HepG2 (cell line): ENCODE results near the gene STOML1. TPM values are rescaled to one million over a fixed set of nuclear protein-coding genes. Genes with fewer than 3 reads are reported as not detected.

Experiments
- ATAC-seq: fragments of 200-7000 bp; cut with Tn5 transposase; 3 replicates; pipeline ENCODE4 v1.9.1; 2020; ENCODE audit warnings: mild to moderate bottlenecking, moderate library complexity
- BruUV-seq: library from RNA; stranded (reverse); fragments of 400-500 nt; replicated peaks from 2 replicates; lab custom pipeline; 2021; lab: Mats Ljungman, UMichigan
- CTCF ChIA-PET: fragments of 300-600 bp; formaldehyde crosslinking; extraction: SDS; loops from one replicate; lab custom pipeline; 2021; ENCODE audit warnings: low total read pairs, inconsistent platforms, low intra/inter-chr PET ratio; lab: Yijun Ruan, JAX
- POLR2A ChIA-PET: fragments of 350-600 bp; sonication (Branson Sonifier 250); formaldehyde crosslinking; loops from one replicate; lab custom pipeline; 2020; ENCODE audit warnings: antibody characterized with exemption, inconsistent platforms; lab: Yijun Ruan, JAX
- DNase-seq: peaks from one replicate; pipeline ENCODE4 v3.0.0-alpha.2; 2015; ENCODE audit warnings: low spot score
- FAIRE-seq: peaks from 3 replicates; lab custom pipeline; 2011; peaks lifted over from hg19 to GRCh38; lab: Jason Lieb, UNC
- H2AFZ ChIP-seq: one replicate; pipeline ENCODE4 v1.6.1; 2011; ENCODE audit warnings: low read length, inconsistent platforms
- H3K27ac ChIP-seq: fragments of 300-600 bp; 3 replicates; pipeline ENCODE4 v1.8.0; 2011; ENCODE audit warnings: mixed run types, mild to moderate bottlenecking, mixed read lengths, low read length, inconsistent platforms; ENCODE audit not compliant: insufficient read depth; ENCODE audit errors: extremely low read length
- H3K27me3 ChIP-seq, 2 experiments: fragments of 200-600 bp in 1 of 2; 2 replicates in 1 of 2; 3 replicates in 1 of 2; pipeline versions ENCODE4 v1.6.0 to v1.8.0; 2011; ENCODE audit warnings: low read length in 2 of 2, mild to moderate bottlenecking in 2 of 2, moderate library complexity in 2 of 2, inconsistent platforms in 1 of 2; ENCODE audit not compliant: insufficient read depth in 2 of 2, control insufficient read depth in 1 of 2
- H3K36me3 ChIP-seq, 2 experiments: fragments of 200-600 bp in 1 of 2; replicated peaks in 1 of 2; 2 replicates in 1 of 2; 3 replicates in 1 of 2; pipeline versions ENCODE4 v1.5.1 to v1.8.0; 2011; ENCODE audit warnings: low read length in 2 of 2, inconsistent platforms in 1 of 2; ENCODE audit not compliant: insufficient read depth in 2 of 2, control insufficient read depth in 1 of 2
- H3K4me1 ChIP-seq: 2 replicates; pipeline ENCODE4 v1.5.1; 2012; ENCODE audit warnings: low read length, inconsistent platforms; ENCODE audit not compliant: insufficient read depth
- H3K4me2 ChIP-seq: 2 replicates; pipeline ENCODE4 v1.6.0; 2011; ENCODE audit warnings: low read depth, low read length, inconsistent platforms
- H3K4me3 ChIP-seq, 3 experiments: fragments of 200-600 bp in 1 of 3; sonication (generic), shearing (Covaris generic) in 1 of 3; replicated peaks in 1 of 3; 2 replicates each; pipeline ENCODE4 v1.5.1; 2011 to 2016; ENCODE audit warnings: low read length in 3 of 3, inconsistent platforms in 2 of 3, low read depth in 2 of 3, mild to moderate bottlenecking in 2 of 3, control low read depth in 1 of 3, mixed read lengths in 1 of 3; ENCODE audit not compliant: insufficient read depth in 1 of 3
- H3K79me2 ChIP-seq: one replicate; pipeline ENCODE4 v1.6.1; 2011; ENCODE audit warnings: low read length, inconsistent platforms; ENCODE audit not compliant: insufficient read depth
- H3K9ac ChIP-seq: 2 replicates; pipeline ENCODE4 v1.6.0; 2011; ENCODE audit warnings: mild to moderate bottlenecking, low read depth, low read length, inconsistent platforms; ENCODE audit not compliant: insufficient read depth
- H3K9me3 ChIP-seq: 2 replicates; pipeline ENCODE4 v1.5.1; 2012; ENCODE audit warnings: mild to moderate bottlenecking, low read length
- H4K20me1 ChIP-seq: 2 replicates; pipeline ENCODE4 v1.6.0; 2011; ENCODE audit warnings: inconsistent platforms, mild to moderate bottlenecking, low read length, moderate library complexity; ENCODE audit not compliant: insufficient read depth
- CEBPB ChIP-seq: IDR thresholded peaks from 2 replicates; pipeline ENCODE4 v1.6.1; 2011; ENCODE audit warnings: low read depth, low read length, improper control_type of control experiment, borderline replicate concordance
- NFYC ChIP-seq: IDR thresholded peaks from 2 replicates; pipeline ENCODE4 v1.6.1; 2016; ENCODE audit warnings: missing genetic modification reagents, missing compliant biosample characterization
- RBM22 ChIP-seq: fragments of 200-400 bp; formaldehyde crosslinking; optimal IDR thresholded peaks from 2 replicates; pipeline ENCODE3; 2017; ENCODE audit warnings: mild to moderate bottlenecking, low read length, moderate library complexity
- SNRNP70 ChIP-seq: fragments of 200-400 bp; formaldehyde crosslinking; IDR thresholded peaks from 2 replicates; pipeline ENCODE4 v1.6.1; 2017; ENCODE audit warnings: mild to moderate bottlenecking, low read depth, low read length, moderate library complexity
- SUZ12 ChIP-seq: fragments of 150-350 bp; IDR thresholded peaks from 2 replicates; pipeline ENCODE4 v1.6.1; 2014; ENCODE audit warnings: low read depth, low read length
- ZFP36 ChIP-seq: fragments of 150-350 bp; IDR thresholded peaks from 2 replicates; pipeline ENCODE4 v1.6.1; 2018; ENCODE audit warnings: borderline replicate concordance, low read length, low read depth; ENCODE audit not compliant: partially characterized antibody
- ZNF44 ChIP-seq: sonication (generic); formaldehyde crosslinking; IDR thresholded peaks from 2 replicates; pipeline ENCODE4 v1.5.1; 2020; ENCODE audit warnings: mild to moderate bottlenecking, missing genetic modification reagents
- ZNF773 ChIP-seq: sonication (generic); formaldehyde crosslinking; IDR thresholded peaks from 2 replicates; pipeline ENCODE4 v1.4.0; 2020; ENCODE audit warnings: missing genetic modification reagents, borderline replicate concordance
- WGBS: methylation state at CpG from one replicate; pipeline ENCODE4 v1.1.6; 2017; ENCODE audit warnings: low lambda C conversion rate; 5-methylcytosine and 5-hydroxymethylcytosine counted together
- in situ Hi-C: cut with HindIII; loops from 2 replicates; pipeline ENCODE4 v1.10.0; 2017; ENCODE audit warnings: low pct_unique_long_range_greater_than_20kb; ENCODE audit not compliant: extremely low pct_ligation_motif_present
- intact Hi-C: fragments of 100-400 bp; cut with micrococcal nuclease; formaldehyde crosslinking; loops from one replicate; pipeline ENCODE4 v1.10.0; 2022; ENCODE audit not compliant: unreplicated experiment
- polyA plus RNA-seq, 8 experiments: library from polyadenylated mRNA; depleted of rRNA in 3 of 8; stranded (reverse) in 7 of 8; unstranded in 1 of 8; fragments of >200 nt; fragmentation: Illumina TruSeq in 4 of 8; extraction: Trizol in 4 of 8; gene quantifications; 2 replicates each; pipeline versions ENCODE4 v1.2.1 to v1.2.3, GENCODE V29; 2011 to 2016; ENCODE audit warnings: low read depth in 4 of 8, missing spikeins in 1 of 8, mixed read lengths in 1 of 8; ENCODE audit not compliant: insufficient read depth in 1 of 8
- total RNA-seq, 5 experiments: library from RNA; depleted of rRNA; stranded (reverse); fragments of >200 nt; fragmentation: Illumina TruSeq; extraction: Trizol; gene quantifications; 2 replicates each; pipeline ENCODE4 v1.2.3, GENCODE V29; 2016; ENCODE audit warnings: low read depth in 1 of 5
- TF ChIP-seq, protein P1 (sequence below): sonication (generic); formaldehyde crosslinking; IDR thresholded peaks from 2 replicates; pipeline ENCODE4 v1.4.0; 2020; ENCODE audit warnings: missing genetic modification reagents
- TF ChIP-seq, protein P2 (sequence below): sonication (generic); formaldehyde crosslinking; IDR thresholded peaks from 2 replicates; pipeline ENCODE4 v1.5.1; 2020; ENCODE audit warnings: mild to moderate bottlenecking, missing genetic modification reagents, moderate library complexity
- TF ChIP-seq, protein P3 (sequence below): sonication (generic); formaldehyde crosslinking; conservative IDR thresholded peaks from 2 replicates; pipeline ENCODE4 v1.8.0; 2022; ENCODE audit warnings: mild to moderate bottlenecking, moderate library complexity, missing genetic modification reagents

STOML1 gene
- total and polyA plus RNA-seq, 2 of the 13 experiments (the other 11 are each of a cell fraction or from before 2014, with no cell fraction given), result 3.5 to 3.7 TPM

DNA sequence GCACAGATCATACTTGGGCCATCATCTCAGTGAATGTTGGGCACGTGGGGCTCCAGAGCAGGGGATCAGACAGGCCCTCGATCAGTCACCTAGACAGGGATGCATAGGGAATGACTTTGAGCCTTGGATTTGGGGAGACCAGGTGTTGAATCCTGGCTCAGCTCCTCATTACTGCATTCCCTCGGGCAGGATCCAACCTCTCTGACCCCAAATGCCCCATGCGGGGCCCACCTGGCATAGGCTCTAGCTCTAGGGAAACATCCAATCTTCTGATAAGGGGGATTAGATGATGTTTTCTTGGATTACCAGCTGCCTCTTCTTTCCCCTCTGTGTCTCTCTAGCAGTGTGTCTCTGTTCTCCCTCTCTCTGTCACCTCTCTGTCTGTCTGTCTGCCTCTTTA lies 43.1 kb downstream of the STOML1 start:
- Histone ChIP-seq H3K27ac (no peak overlapping the region), H4K20me1 (no peaks in the 10 kb centered on the region), H3K4me3 (no peak overlapping the region), H3K9me3 (no peaks in the 10 kb centered on the region), H3K9ac (no peak overlapping the region), H3K4me2 (no peak overlapping the region), H3K36me3 (no peaks in the 10 kb centered on the region), H2AFZ (no peak overlapping the region), H3K27me3 (peaks cover 0 to 18% of the 10 kb centered on the region in 2 experiments; a peak in 3 of 5 replicates), H3K4me1 (peaks cover 9% of the 10 kb centered on the region), H3K79me2 (no peaks in the 10 kb centered on the region)
- DNase-seq (no peak), FAIRE-seq (no peak), ATAC-seq (no peak)
- in situ Hi-C loops (no loop called here), intact Hi-C loops (no loop called here)
- CTCF ChIA-PET, result no interaction called here
- WGBS, result 11% methylated on average over 3 of the region's 4 CpGs
- POLR2A ChIA-PET, result no interaction called here
- no TSS peak for BruUV-seq
- TF ChIP-seq SUZ12 (no peak), ZNF773 (CRISPR knock-in tag) (no peak), SNRNP70 (no peak), ZNF44 (no peak), CEBPB (no peak)
- TF ChIP-seq, protein P1, sequence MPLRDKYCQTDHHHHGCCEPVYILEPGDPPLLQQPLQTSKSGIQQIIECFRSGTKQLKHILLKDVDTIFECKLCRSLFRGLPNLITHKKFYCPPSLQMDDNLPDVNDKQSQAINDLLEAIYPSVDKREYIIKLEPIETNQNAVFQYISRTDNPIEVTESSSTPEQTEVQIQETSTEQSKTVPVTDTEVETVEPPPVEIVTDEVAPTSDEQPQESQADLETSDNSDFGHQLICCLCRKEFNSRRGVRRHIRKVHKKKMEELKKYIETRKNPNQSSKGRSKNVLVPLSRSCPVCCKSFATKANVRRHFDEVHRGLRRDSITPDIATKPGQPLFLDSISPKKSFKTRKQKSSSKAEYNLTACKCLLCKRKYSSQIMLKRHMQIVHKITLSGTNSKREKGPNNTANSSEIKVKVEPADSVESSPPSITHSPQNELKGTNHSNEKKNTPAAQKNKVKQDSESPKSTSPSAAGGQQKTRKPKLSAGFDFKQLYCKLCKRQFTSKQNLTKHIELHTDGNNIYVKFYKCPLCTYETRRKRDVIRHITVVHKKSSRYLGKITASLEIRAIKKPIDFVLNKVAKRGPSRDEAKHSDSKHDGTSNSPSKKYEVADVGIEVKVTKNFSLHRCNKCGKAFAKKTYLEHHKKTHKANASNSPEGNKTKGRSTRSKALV, result no peak

DNA sequence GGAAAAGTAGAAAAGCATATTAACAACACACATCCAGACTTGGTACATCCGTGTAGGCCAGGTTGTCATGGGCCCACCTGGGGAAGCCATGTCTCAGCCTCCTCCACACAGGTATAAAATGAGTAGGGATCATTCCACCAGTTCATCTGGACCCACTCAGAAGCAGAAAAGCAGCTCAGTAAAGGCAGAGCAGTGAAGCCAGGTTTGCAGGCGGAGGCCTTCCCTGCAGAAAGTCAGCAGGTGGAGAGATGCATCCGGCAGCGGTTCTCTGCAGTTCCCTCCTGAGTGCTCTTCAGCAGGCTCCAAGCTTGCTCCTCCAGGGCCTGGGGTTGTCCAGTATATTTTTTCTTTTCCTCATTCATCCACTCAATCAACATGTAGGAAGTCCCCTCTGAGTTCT lies 43.7 kb downstream of the STOML1 start:
- DNase-seq (no peak), FAIRE-seq (no peak), ATAC-seq (no peak)
- BruUV-seq, result no TSS peak
- intact Hi-C loops, result no loop called here
- Histone ChIP-seq H3K4me1 (peaks cover 9% of the 10 kb centered on the region), H3K4me2 (no peak overlapping the region), H4K20me1 (no peaks in the 10 kb centered on the region), H3K4me3 (no peak overlapping the region), H3K9ac (no peak overlapping the region), H2AFZ (no peak overlapping the region), H3K36me3 (no peaks in the 10 kb centered on the region), H3K9me3 (no peaks in the 10 kb centered on the region), H3K27ac (no peak overlapping the region), H3K79me2 (no peaks in the 10 kb centered on the region), H3K27me3 (peaks cover 0 to 13% of the 10 kb centered on the region in 2 experiments; a peak in 3 of 5 replicates)
- ChIA-PET POLR2A (no interaction called here), CTCF (no interaction called here)
- in situ Hi-C loops, result no loop called here
- 5% methylated on average over 3 of the region's 4 CpGs for WGBS
- TF ChIP-seq NFYC (CRISPR knock-in tag) (no peak), RBM22 (no peak), ZFP36 (no peak)
- TF ChIP-seq, protein P2, sequence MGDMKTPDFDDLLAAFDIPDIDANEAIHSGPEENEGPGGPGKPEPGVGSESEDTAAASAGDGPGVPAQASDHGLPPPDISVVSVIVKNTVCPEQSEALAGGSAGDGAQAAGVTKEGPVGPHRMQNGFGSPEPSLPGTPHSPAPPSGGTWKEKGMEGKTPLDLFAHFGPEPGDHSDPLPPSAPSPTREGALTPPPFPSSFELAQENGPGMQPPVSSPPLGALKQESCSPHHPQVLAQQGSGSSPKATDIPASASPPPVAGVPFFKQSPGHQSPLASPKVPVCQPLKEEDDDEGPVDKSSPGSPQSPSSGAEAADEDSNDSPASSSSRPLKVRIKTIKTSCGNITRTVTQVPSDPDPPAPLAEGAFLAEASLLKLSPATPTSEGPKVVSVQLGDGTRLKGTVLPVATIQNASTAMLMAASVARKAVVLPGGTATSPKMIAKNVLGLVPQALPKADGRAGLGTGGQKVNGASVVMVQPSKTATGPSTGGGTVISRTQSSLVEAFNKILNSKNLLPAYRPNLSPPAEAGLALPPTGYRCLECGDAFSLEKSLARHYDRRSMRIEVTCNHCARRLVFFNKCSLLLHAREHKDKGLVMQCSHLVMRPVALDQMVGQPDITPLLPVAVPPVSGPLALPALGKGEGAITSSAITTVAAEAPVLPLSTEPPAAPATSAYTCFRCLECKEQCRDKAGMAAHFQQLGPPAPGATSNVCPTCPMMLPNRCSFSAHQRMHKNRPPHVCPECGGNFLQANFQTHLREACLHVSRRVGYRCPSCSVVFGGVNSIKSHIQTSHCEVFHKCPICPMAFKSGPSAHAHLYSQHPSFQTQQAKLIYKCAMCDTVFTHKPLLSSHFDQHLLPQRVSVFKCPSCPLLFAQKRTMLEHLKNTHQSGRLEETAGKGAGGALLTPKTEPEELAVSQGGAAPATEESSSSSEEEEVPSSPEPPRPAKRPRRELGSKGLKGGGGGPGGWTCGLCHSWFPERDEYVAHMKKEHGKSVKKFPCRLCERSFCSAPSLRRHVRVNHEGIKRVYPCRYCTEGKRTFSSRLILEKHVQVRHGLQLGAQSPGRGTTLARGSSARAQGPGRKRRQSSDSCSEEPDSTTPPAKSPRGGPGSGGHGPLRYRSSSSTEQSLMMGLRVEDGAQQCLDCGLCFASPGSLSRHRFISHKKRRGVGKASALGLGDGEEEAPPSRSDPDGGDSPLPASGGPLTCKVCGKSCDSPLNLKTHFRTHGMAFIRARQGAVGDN (CRISPR knock-in tag), result no peak
- TF ChIP-seq, protein P3, sequence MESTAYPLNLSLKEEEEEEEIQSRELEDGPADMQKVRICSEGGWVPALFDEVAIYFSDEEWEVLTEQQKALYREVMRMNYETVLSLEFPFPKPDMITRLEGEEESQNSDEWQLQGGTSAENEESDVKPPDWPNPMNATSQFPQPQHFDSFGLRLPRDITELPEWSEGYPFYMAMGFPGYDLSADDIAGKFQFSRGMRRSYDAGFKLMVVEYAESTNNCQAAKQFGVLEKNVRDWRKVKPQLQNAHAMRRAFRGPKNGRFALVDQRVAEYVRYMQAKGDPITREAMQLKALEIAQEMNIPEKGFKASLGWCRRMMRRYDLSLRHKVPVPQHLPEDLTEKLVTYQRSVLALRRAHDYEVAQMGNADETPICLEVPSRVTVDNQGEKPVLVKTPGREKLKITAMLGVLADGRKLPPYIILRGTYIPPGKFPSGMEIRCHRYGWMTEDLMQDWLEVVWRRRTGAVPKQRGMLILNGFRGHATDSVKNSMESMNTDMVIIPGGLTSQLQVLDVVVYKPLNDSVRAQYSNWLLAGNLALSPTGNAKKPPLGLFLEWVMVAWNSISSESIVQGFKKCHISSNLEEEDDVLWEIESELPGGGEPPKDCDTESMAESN (CRISPR knock-in tag), result no peak
